Right atrium auricular region (tissue), 2 donors: ENCODE data around the gene MMS22L. TPM values are rescaled to one million over a fixed set of nuclear protein-coding genes. Genes with fewer than 3 reads are reported as not detected.
A peak's percentile ranks its signal among the peaks of the same experiment; 100 is the strongest.

Experiments used
- DNase-seq: peaks from one replicate; pipeline ENCODE4 v3.0.0-alpha.2; 2019; ENCODE audit warnings: low spot score
- H3K27ac ChIP-seq, 2 donors: fragments of 200-600 bp; sonication (generic); 1 replicate in 1 of 2; 2 replicates in 1 of 2; pipeline ENCODE4 v1.5.1; 2016 to 2019
- H3K27me3 ChIP-seq, 2 donors: fragments of 200-600 bp; sonication (generic); one replicate each; pipeline versions ENCODE4 v1.5.1 to v1.6.0; 2017 to 2019
- H3K36me3 ChIP-seq: fragments of 200-600 bp; sonication (generic); one replicate; pipeline ENCODE4 v1.5.1; 2016
- H3K4me1 ChIP-seq, 2 donors: fragments of 200-600 bp; sonication (generic); one replicate each; pipeline versions ENCODE4 v1.5.1 to v1.6.0; 2017 to 2019
- H3K4me3 ChIP-seq, 2 donors: fragments of 200-600 bp; sonication (generic); 1 replicate in 1 of 2; 2 replicates in 1 of 2; pipeline ENCODE4 v1.5.1; 2017 to 2019; ENCODE audit warnings: mild to moderate bottlenecking in 1 of 2, moderate library complexity in 1 of 2
- H3K9me3 ChIP-seq, 2 donors: fragments of 200-600 bp; sonication (generic); one replicate each; pipeline ENCODE4 v1.5.1; 2019
- CTCF ChIP-seq, 2 donors: fragments of 200-600 bp; sonication (generic); IDR thresholded peaks; one replicate each; pipeline ENCODE4 v1.5.1; 2019; ENCODE audit warnings: antibody characterized with exemption in 2 of 2
- total RNA-seq, 2 donors: library from RNA; depleted of rRNA; stranded (reverse); fragments of >200 nt; gene quantifications; one replicate each; pipeline ENCODE4 v1.1.0, GENCODE V29; 2016

Gene MMS22L
- total RNA-seq, 2 donors from 2014 or later: 1.1 to 4.0 TPM

GRCh38 chr6:97292671-97293070 lies 9.7 kb upstream of the MMS22L start:
- H3K9me3 ChIP-seq: peaks cover 0 to 7% of the 10 kb centered on the region in 2 donors
- H3K4me1 ChIP-seq: no peaks in the 10 kb centered on the region
- H3K27ac ChIP-seq: no peak overlapping the region
- TF ChIP-seq CTCF (IDR thresholded peaks at IDR 0.05): no peak
- H3K4me3 ChIP-seq: no peak overlapping the region
- no peaks in the 10 kb centered on the region for H3K27me3 ChIP-seq
- H3K36me3 ChIP-seq: no peaks in the 10 kb centered on the region
- DNase-seq: no peak

GRCh38 chr6:97291896-97292295 lies 8.9 kb upstream of the MMS22L start:
- peaks cover 0 to 7% of the 10 kb centered on the region in 2 donors for H3K9me3 ChIP-seq
- no peaks in the 10 kb centered on the region for H3K4me1 ChIP-seq
- H3K4me3 ChIP-seq: no peak overlapping the region
- H3K36me3 ChIP-seq: no peaks in the 10 kb centered on the region
- H3K27ac ChIP-seq: no peak overlapping the region
- TF ChIP-seq CTCF (IDR thresholded peaks at IDR 0.05): no peak
- no peaks in the 10 kb centered on the region for H3K27me3 ChIP-seq
- DNase-seq: no peak

GRCh38 chr6:97289332-97289731 lies 6.3 kb upstream of the MMS22L start:
- Histone ChIP-seq H3K9me3 (peaks cover 0 to 7% of the 10 kb centered on the region in 2 donors), H3K4me1 (no peaks in the 10 kb centered on the region), H3K4me3 (no peak overlapping the region), H3K27me3 (no peaks in the 10 kb centered on the region), H3K27ac (no peak overlapping the region), H3K36me3 (no peaks in the 10 kb centered on the region)
- no peak for TF ChIP-seq CTCF (IDR thresholded peaks at IDR 0.05)
- no peak for DNase-seq

GRCh38 chr6:97288188-97288587 lies 5.2 kb upstream of the MMS22L start:
- H3K9me3 ChIP-seq: peaks cover 0 to 7% of the 10 kb centered on the region in 2 donors
- TF ChIP-seq CTCF (IDR thresholded peaks at IDR 0.05): no peak
- no peak for DNase-seq

GRCh38 chr6:97282238-97282725 lies 734 bp downstream of the MMS22L start:
- H3K4me1 ChIP-seq: peaks cover 0 to 7% of the 10 kb centered on the region in 2 donors
- no peak for TF ChIP-seq CTCF (IDR thresholded peaks at IDR 0.05)
- H3K27me3 ChIP-seq: no peaks in the 10 kb centered on the region
- peak overlapping the region; percentile 24 to 32 for H3K27ac ChIP-seq
- DNase-seq: no peak
- no peaks in the 10 kb centered on the region for H3K36me3 ChIP-seq
- peak overlapping the region; percentile 64 to 78 for H3K4me3 ChIP-seq
- no peaks in the 10 kb centered on the region for H3K9me3 ChIP-seq

More at GRCh38 chr6:97288188-97288587, 5.2 kb upstream of the MMS22L start:
- Histone ChIP-seq H3K27me3 (no peaks in the 10 kb centered on the region), H3K27ac (no peak overlapping the region), H3K4me3 (no peak overlapping the region), H3K36me3 (no peaks in the 10 kb centered on the region), H3K4me1 (peaks cover 0 to 4% of the 10 kb centered on the region in 2 donors)

GRCh38 chr6:97280766-97281165 lies 2.2 kb downstream of the MMS22L start:
- Histone ChIP-seq H3K27me3 (no peaks in the 10 kb centered on the region), H3K4me1 (peaks cover 0 to 7% of the 10 kb centered on the region in 2 donors), H3K9me3 (no peaks in the 10 kb centered on the region), H3K4me3 (no peak overlapping the region), H3K27ac (no peak overlapping the region), H3K36me3 (peaks cover 1% of the 10 kb centered on the region)
- no peak for TF ChIP-seq CTCF (IDR thresholded peaks at IDR 0.05)
- DNase-seq: no peak
